B cell (primary cell): ENCODE results near the gene KRTDAP.

ENCODE experiments used
- EZH2 ChIP-seq: IDR thresholded peaks from 2 replicates; pipeline ENCODE4 v1.6.1; 2012; ENCODE audit warnings: borderline replicate concordance, low read depth, mild to moderate bottlenecking, moderate library complexity, low read length; ENCODE audit not compliant: insufficient read depth, poor library complexity, severe bottlenecking
- TF ChIP-seq, protein P1 (sequence below): fragments of 200-600 bp; IDR thresholded peaks from one replicate; pipeline ENCODE4 v1.8.0; 2022; ENCODE audit warnings: antibody characterized with exemption, mild to moderate bottlenecking

DNA sequence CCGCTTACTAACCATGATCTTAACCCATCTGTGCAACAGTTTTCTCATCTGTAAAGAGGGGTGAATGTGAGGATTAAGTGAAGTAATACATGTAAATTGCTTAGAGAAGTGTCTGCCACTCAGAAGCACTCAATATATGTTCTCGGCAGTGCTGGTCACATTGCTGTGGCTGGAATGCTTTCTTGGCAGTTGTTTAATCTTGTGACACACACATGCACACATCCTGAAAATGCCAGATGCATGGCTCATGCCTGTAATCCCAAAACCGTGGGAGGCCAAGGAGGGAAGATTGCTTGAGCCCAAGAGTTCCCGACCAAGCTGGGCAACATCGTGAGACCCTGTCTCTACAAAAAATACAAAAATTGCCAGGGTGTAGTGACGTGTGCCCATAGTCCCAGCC lies 28.0 kb upstream of the KRTDAP start:
- TF ChIP-seq, protein P1, sequence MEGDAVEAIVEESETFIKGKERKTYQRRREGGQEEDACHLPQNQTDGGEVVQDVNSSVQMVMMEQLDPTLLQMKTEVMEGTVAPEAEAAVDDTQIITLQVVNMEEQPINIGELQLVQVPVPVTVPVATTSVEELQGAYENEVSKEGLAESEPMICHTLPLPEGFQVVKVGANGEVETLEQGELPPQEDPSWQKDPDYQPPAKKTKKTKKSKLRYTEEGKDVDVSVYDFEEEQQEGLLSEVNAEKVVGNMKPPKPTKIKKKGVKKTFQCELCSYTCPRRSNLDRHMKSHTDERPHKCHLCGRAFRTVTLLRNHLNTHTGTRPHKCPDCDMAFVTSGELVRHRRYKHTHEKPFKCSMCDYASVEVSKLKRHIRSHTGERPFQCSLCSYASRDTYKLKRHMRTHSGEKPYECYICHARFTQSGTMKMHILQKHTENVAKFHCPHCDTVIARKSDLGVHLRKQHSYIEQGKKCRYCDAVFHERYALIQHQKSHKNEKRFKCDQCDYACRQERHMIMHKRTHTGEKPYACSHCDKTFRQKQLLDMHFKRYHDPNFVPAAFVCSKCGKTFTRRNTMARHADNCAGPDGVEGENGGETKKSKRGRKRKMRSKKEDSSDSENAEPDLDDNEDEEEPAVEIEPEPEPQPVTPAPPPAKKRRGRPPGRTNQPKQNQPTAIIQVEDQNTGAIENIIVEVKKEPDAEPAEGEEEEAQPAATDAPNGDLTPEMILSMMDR = no peak
- no peak for TF ChIP-seq EZH2
